ENCODE data around the gene DPP7.

- TF ChIP-seq, protein P1, sequence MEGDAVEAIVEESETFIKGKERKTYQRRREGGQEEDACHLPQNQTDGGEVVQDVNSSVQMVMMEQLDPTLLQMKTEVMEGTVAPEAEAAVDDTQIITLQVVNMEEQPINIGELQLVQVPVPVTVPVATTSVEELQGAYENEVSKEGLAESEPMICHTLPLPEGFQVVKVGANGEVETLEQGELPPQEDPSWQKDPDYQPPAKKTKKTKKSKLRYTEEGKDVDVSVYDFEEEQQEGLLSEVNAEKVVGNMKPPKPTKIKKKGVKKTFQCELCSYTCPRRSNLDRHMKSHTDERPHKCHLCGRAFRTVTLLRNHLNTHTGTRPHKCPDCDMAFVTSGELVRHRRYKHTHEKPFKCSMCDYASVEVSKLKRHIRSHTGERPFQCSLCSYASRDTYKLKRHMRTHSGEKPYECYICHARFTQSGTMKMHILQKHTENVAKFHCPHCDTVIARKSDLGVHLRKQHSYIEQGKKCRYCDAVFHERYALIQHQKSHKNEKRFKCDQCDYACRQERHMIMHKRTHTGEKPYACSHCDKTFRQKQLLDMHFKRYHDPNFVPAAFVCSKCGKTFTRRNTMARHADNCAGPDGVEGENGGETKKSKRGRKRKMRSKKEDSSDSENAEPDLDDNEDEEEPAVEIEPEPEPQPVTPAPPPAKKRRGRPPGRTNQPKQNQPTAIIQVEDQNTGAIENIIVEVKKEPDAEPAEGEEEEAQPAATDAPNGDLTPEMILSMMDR (conservative IDR thresholded peaks at IDR 0.05 in 1 of 2, IDR thresholded peaks at IDR 0.05 in 1 of 2; ENCODE audit: extremely low read depth in 1 of 2, insufficient read depth in 1 of 2, low read depth in 1 of 2, low read length in 2 of 2): no peak
- no peak for TF ChIP-seq EZH2 (IDR thresholded peaks at IDR 0.05; ENCODE audit: borderline replicate concordance, low read length)
These were observed 25.1 kb upstream of the DPP7 start for GRCh38 chr9:137139468-137140150.
